Spleen (tissue), 7 donors: ENCODE results near the gene MORC1.

Source experiments
- CTCF ChIP-seq, 11 experiments: fragments of 200-600 bp in 7 of 11; fragments of 450-650 bp in 4 of 11; sonication (generic) in 4 of 11; IDR thresholded peaks in 8 of 11; conservative IDR thresholded peaks in 3 of 11; 1 replicate in 7 of 11; 2 replicates in 4 of 11; pipeline versions ENCODE4 v1.4.0 to v1.8.0; 2016 to 2021; ENCODE audit warnings: antibody characterized with exemption in 11 of 11, inconsistent platforms in 4 of 11, mild to moderate bottlenecking in 1 of 11
- POLR2A ChIP-seq, 3 donors: fragments of 450-650 bp; IDR thresholded peaks; one replicate each; pipeline ENCODE4 v1.5.1; 2017; ENCODE audit warnings: antibody characterized with exemption in 3 of 3, mild to moderate bottlenecking in 1 of 3
- donor health status: DM: no; HTN: no; CAD: no; lungs with moderate emphysema.
- donor health status: DM: no; HTN: no; CAD: no.
- donor health status: DM: no; HTN: no; CAD: no.

GRCh38 chr3:109112946-109113760 lies 4.8 kb downstream of the MORC1 start:
- TF ChIP-seq CTCF (IDR thresholded peaks at IDR 0.05 in 8 of 11, conservative IDR thresholded peaks at IDR 0.05 in 3 of 11) (no peak), POLR2A (IDR thresholded peaks at IDR 0.05) (no peak)
